Esophagus muscularis mucosa (tissue), 4 donors: ENCODE data around the gene RNF141. TPM values are rescaled to one million over a fixed set of nuclear protein-coding genes. Genes with fewer than 3 reads are reported as not detected.

Experiments
- DNase-seq: peaks from one replicate; pipeline ENCODE4 v3.0.0-alpha.2; 2017; ENCODE audit errors: extremely low spot score
- H3K27ac ChIP-seq, 4 donors: fragments of 200-600 bp; sonication (generic); replicated peaks in 1 of 4; 1 replicate in 3 of 4; 2 replicates in 1 of 4; pipeline ENCODE4 v1.5.1; 2016 to 2019; ENCODE audit warnings: mild to moderate bottlenecking in 1 of 4
- H3K27me3 ChIP-seq, 4 donors: fragments of 200-600 bp; sonication (generic); one replicate each; pipeline versions ENCODE4 v1.5.1 to v1.6.0; 2016 to 2019
- H3K36me3 ChIP-seq, 4 donors: fragments of 200-600 bp; sonication (generic); one replicate each; pipeline ENCODE4 v1.5.1; 2016 to 2019
- H3K4me1 ChIP-seq, 4 donors: fragments of 200-600 bp; sonication (generic); one replicate each; pipeline ENCODE4 v1.5.1; 2016 to 2019
- H3K4me3 ChIP-seq, 4 donors: fragments of 200-600 bp; sonication (generic); 1 replicate in 2 of 4; 2 replicates in 2 of 4; pipeline ENCODE4 v1.5.1; 2016 to 2019; ENCODE audit warnings: mild to moderate bottlenecking in 4 of 4, moderate library complexity in 1 of 4
- H3K9me3 ChIP-seq, 4 donors: fragments of 200-600 bp; sonication (generic); 1 replicate in 3 of 4; 2 replicates in 1 of 4; pipeline ENCODE4 v1.5.1; 2016 to 2019
- EP300 ChIP-seq: sonication (generic); formaldehyde crosslinking; IDR thresholded peaks from one replicate; pipeline ENCODE4 v1.6.1; 2017; ENCODE audit warnings: antibody characterized with exemption
- POLR2A ChIP-seq: fragments of 450-650 bp; IDR thresholded peaks from one replicate; pipeline ENCODE4 v1.6.1; 2017; ENCODE audit warnings: antibody characterized with exemption, moderate library complexity, mild to moderate bottlenecking, low read depth
- POLR2AphosphoS5 ChIP-seq, 2 donors: sonication (generic); formaldehyde crosslinking; IDR thresholded peaks; one replicate each; pipeline ENCODE4 v1.6.1; 2017; ENCODE audit warnings: antibody characterized with exemption in 2 of 2
- WGBS: methylation state at CpG from one replicate; pipeline ENCODE4 v1.1.5; 2018; 5-methylcytosine and 5-hydroxymethylcytosine counted together
- intact Hi-C: fragments of 100-400 bp; cut with DNase I; formaldehyde crosslinking; loops from one replicate; pipeline ENCODE4 v1.15.1; 2023
- total RNA-seq, 4 donors: library from RNA; depleted of rRNA; stranded (reverse); fragments of >200 nt; gene quantifications; one replicate each; pipeline versions ENCODE4 v1.1.0 to v1.2.1, GENCODE V29; 2016
- TF ChIP-seq, protein P1 (sequence below), 3 experiments: fragments of 200-600 bp in 2 of 3; fragments of 450-650 bp in 1 of 3; sonication (generic) in 2 of 3; IDR thresholded peaks; one replicate each; pipeline ENCODE4 v1.5.1; 2017 to 2019; ENCODE audit warnings: antibody characterized with exemption in 3 of 3, mild to moderate bottlenecking in 2 of 3, moderate library complexity in 1 of 3

RNF141 gene
- total RNA-seq, 4 donors from 2014 or later = 24.1 to 39.3 (median 34.9) TPM

DNA sequence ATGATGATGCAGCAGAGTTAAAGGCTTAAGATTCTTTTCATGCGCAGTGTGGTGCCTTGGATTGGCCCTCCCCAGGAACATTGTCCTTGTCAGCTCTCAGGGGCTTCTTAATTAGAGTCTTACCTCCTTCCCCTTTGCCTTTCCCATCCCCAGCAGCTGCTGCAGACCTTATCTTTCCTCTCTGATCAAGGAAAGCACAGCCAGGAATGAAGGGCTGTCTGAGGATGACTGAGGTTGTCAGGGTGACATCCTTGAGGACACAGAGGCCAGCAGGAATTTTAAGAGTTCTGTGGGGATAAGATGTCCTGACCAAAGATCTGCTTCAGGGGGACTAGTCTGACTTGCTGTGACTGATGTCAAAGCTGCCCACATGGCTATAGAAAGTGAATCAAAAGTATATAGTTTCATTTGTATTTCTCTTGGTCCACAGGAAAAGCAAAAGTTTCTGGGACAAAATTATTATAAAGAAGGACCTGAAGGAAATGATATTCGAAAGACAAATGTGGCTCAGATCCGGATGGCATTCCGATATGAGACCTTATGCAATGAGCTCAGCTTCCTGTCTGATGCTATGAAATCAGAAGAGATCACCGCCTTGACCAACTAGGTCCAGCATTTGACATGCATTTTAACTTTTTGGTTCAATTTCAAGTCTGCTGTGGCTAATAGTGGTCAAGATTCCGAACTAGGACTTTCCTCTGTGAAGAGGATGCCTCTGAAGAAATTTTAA is 35.5 kb downstream of the RNF141 start:
- intact Hi-C loops = no loop called here
- TF ChIP-seq EP300 = no peak
- TF ChIP-seq, protein P1, sequence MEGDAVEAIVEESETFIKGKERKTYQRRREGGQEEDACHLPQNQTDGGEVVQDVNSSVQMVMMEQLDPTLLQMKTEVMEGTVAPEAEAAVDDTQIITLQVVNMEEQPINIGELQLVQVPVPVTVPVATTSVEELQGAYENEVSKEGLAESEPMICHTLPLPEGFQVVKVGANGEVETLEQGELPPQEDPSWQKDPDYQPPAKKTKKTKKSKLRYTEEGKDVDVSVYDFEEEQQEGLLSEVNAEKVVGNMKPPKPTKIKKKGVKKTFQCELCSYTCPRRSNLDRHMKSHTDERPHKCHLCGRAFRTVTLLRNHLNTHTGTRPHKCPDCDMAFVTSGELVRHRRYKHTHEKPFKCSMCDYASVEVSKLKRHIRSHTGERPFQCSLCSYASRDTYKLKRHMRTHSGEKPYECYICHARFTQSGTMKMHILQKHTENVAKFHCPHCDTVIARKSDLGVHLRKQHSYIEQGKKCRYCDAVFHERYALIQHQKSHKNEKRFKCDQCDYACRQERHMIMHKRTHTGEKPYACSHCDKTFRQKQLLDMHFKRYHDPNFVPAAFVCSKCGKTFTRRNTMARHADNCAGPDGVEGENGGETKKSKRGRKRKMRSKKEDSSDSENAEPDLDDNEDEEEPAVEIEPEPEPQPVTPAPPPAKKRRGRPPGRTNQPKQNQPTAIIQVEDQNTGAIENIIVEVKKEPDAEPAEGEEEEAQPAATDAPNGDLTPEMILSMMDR (IDR thresholded peaks at IDR 0.05) = no peak
- no peak for TF ChIP-seq POLR2A
- TF ChIP-seq POLR2AphosphoS5 (IDR thresholded peaks at IDR 0.05) = no peak

GRCh38 chr11:10504490-10504889 is 36.5 kb downstream of the RNF141 start:
- no peaks in the 10 kb centered on the region for H3K4me1 ChIP-seq
- no peak overlapping the region for H3K27ac ChIP-seq
- WGBS = 93% methylated on average over 10 of the region's 11 CpGs
- intact Hi-C loops = no loop called here
- no peak overlapping the region for H3K4me3 ChIP-seq
- H3K27me3 ChIP-seq = no peaks in the 10 kb centered on the region
- no peaks in the 10 kb centered on the region for H3K9me3 ChIP-seq
- TF ChIP-seq POLR2A = no peak
- TF ChIP-seq, protein P1 (IDR thresholded peaks at IDR 0.05) = no peak
- TF ChIP-seq POLR2AphosphoS5 (IDR thresholded peaks at IDR 0.05) = no peak
- no peak for TF ChIP-seq EP300
- peaks cover 0 to 36% (median 16%) of the 10 kb centered on the region in 4 donors for H3K36me3 ChIP-seq
- peak; percentile 39 for DNase-seq

More for the DNA sequence above, 35.5 kb downstream of the RNF141 start:
- no peak for DNase-seq
- Histone ChIP-seq H3K4me1 (no peaks in the 10 kb centered on the region), H3K36me3 (peaks cover 0 to 26% (median 9%) of the 10 kb centered on the region in 4 donors), H3K27me3 (no peaks in the 10 kb centered on the region), H3K4me3 (no peak overlapping the region), H3K27ac (no peak overlapping the region), H3K9me3 (no peaks in the 10 kb centered on the region)
- WGBS = 87% methylated on average over 6 of the region's 6 CpGs

- DNase-seq = no peak
- 74% methylated on average over 5 of the region's 5 CpGs for WGBS
- TF ChIP-seq EP300 = no peak
- no peak for TF ChIP-seq POLR2AphosphoS5 (IDR thresholded peaks at IDR 0.05)
- Histone ChIP-seq H3K4me1 (no peaks in the 10 kb centered on the region), H3K36me3 (peaks cover 0 to 37% (median 16%) of the 10 kb centered on the region in 4 donors), H3K27ac (no peak overlapping the region), H3K9me3 (no peaks in the 10 kb centered on the region), H3K4me3 (no peak overlapping the region), H3K27me3 (no peaks in the 10 kb centered on the region)
- intact Hi-C loops = no loop called here
Measured at GRCh38 chr11:10503777-10504480, 37.1 kb downstream of the RNF141 start.

DNA sequence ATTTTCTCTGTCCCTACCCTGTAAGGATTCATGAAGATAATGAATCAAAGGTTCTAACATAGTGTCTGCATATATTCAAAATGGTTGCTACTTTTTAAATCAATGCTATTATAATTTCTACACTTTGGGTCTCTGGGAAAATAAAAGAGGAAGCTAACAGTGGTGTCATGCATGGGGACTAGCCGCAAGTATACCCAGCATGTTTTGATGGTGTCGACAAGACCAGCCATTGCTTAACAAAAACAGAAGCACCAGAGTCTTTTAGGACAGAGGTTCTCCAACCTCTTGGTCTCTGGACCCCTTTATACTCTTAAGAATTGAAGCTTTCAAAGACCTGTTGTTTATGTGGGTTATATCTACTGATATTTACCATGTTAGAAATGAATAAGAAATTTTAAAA is 37.8 kb downstream of the RNF141 start:
- no peak for DNase-seq
- Histone ChIP-seq H3K27me3 (no peaks in the 10 kb centered on the region), H3K9me3 (no peaks in the 10 kb centered on the region), H3K4me3 (no peak overlapping the region), H3K27ac (no peak overlapping the region), H3K36me3 (peaks cover 0 to 37% (median 18%) of the 10 kb centered on the region in 4 donors), H3K4me1 (no peaks in the 10 kb centered on the region)
- intact Hi-C loops = no loop called here
- TF ChIP-seq, protein P1 (IDR thresholded peaks at IDR 0.05) = no peak
- TF ChIP-seq POLR2AphosphoS5 (IDR thresholded peaks at IDR 0.05) (no peak), EP300 (no peak), POLR2A (no peak)
- WGBS = 67% methylated on average over 2 of the region's 2 CpGs

DNA sequence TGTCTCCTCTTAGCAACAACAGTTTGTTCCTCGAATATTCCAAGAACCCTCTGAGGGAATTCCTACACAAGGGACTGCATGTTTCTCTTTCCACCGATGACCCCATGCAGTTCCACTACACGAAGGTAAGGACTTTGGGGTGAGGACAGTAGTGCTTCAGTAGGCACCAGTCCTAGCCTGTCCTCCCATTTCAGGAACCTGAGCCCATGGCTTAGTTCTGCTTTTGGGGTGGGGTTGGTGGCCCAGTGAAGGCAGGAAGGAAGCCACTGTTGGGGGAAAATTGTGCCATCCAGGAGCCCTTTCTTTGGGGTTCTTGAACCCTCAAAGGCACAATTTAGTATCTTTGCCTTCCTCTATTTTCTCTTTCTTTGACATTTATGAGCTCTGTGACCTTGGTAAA is 38.2 kb downstream of the RNF141 start:
- no peak overlapping the region for H3K27ac ChIP-seq
- no peak for DNase-seq
- WGBS = 92% methylated on average over 3 of the region's 3 CpGs

More for the DNA sequence above, 38.2 kb downstream of the RNF141 start:
- Histone ChIP-seq H3K9me3 (no peaks in the 10 kb centered on the region), H3K36me3 (peaks cover 0 to 37% (median 20%) of the 10 kb centered on the region in 4 donors), H3K4me3 (no peak overlapping the region), H3K27me3 (no peaks in the 10 kb centered on the region), H3K4me1 (no peaks in the 10 kb centered on the region)
- no peak for TF ChIP-seq POLR2A
- no peak for TF ChIP-seq EP300
- no peak for TF ChIP-seq POLR2AphosphoS5 (IDR thresholded peaks at IDR 0.05)
- TF ChIP-seq, protein P1 (IDR thresholded peaks at IDR 0.05) = no peak
- intact Hi-C loops = no loop called here
